IMR-90 (cell line): ENCODE results near the gene PRKN. TPM values are rescaled to one million over a fixed set of nuclear protein-coding genes. Genes with fewer than 3 reads are reported as not detected.

Experiments used
- ATAC-seq: fragments of 200-7000 bp; cut with Tn5 transposase; 2 replicates; pipeline ENCODE4 v1.9.1; 2020; ENCODE audit warnings: low read depth, mild to moderate bottlenecking, moderate library complexity
- BruUV-seq: library from RNA; stranded (reverse); fragments of 400-500 nt; replicated peaks from 2 replicates; lab custom pipeline; 2021; lab: Mats Ljungman, UMichigan
- CTCF ChIA-PET: fragments of 300-600 bp; formaldehyde crosslinking; extraction: SDS; loops from one replicate; lab custom pipeline; 2021; ENCODE audit warnings: antibody characterized with exemption; lab: Yijun Ruan, JAX
- POLR2A ChIA-PET: fragments of 300-600 bp; sonication (Branson Sonifier 250); formaldehyde crosslinking; loops from one replicate; lab custom pipeline; 2022; ENCODE audit warnings: antibody characterized with exemption; ENCODE audit not compliant: unreplicated experiment; lab: Charles Lee
- DNase-seq: peaks from one replicate; pipeline ENCODE4 v3.0.0; 2013
- H2AFZ ChIP-seq: replicated peaks from 2 replicates; pipeline ENCODE3; 2013; ENCODE audit warnings: low read length, mild to moderate bottlenecking; ENCODE audit not compliant: poor library complexity
- H2AK5ac ChIP-seq: 2 replicates; pipeline ENCODE4 v1.6.1; 2013; ENCODE audit warnings: low read depth, low read length, inconsistent platforms
- H2AK9ac ChIP-seq: replicated peaks from 2 replicates; pipeline ENCODE3; 2013; ENCODE audit warnings: mild to moderate bottlenecking, low read depth, low read length, moderate library complexity; ENCODE audit not compliant: poor library complexity
- H2BK120ac ChIP-seq: 2 replicates; pipeline ENCODE4 v1.6.1; 2013; ENCODE audit warnings: low read depth, low read length, inconsistent platforms
- H2BK15ac ChIP-seq: 3 replicates; pipeline ENCODE4 v1.6.1; 2013; ENCODE audit warnings: low read depth, low read length, inconsistent platforms
- H2BK20ac ChIP-seq: 2 replicates; pipeline ENCODE4 v1.6.1; 2013; ENCODE audit warnings: low read depth, mild to moderate bottlenecking, inconsistent platforms, low read length, moderate library complexity
- H2BK5ac ChIP-seq: 2 replicates; pipeline ENCODE4 v1.6.1; 2013; ENCODE audit warnings: mild to moderate bottlenecking, low read depth, low read length, inconsistent platforms; ENCODE audit not compliant: poor library complexity, severe bottlenecking
- H3K14ac ChIP-seq: replicated peaks from 2 replicates; pipeline ENCODE4 v1.6.1; 2013; ENCODE audit warnings: low read depth, low read length, inconsistent platforms
- H3K18ac ChIP-seq: 2 replicates; pipeline ENCODE4 v1.6.1; 2013; ENCODE audit warnings: low read depth, low read length, control low read depth
- H3K23ac ChIP-seq: 2 replicates; pipeline ENCODE4 v1.6.1; 2013; ENCODE audit warnings: low read depth, low read length, inconsistent platforms
- H3K27ac ChIP-seq: 2 replicates; pipeline ENCODE4 v1.5.1; 2013; ENCODE audit warnings: mild to moderate bottlenecking, control low read depth, low read length; ENCODE audit not compliant: insufficient read depth
- H3K27me3 ChIP-seq: 2 replicates; pipeline ENCODE4 v1.6.1; 2013; ENCODE audit warnings: low read length; ENCODE audit not compliant: control insufficient read depth, insufficient read depth
- H3K36me3 ChIP-seq: 2 replicates; pipeline ENCODE4 v1.6.1; 2013; ENCODE audit warnings: low read length, mixed read lengths; ENCODE audit not compliant: control insufficient read depth, insufficient read depth
- H3K4ac ChIP-seq: 2 replicates; pipeline ENCODE4 v1.6.1; 2013; ENCODE audit warnings: low read depth, low read length, inconsistent platforms
- H3K4me1 ChIP-seq: 2 replicates; pipeline ENCODE4 v1.6.1; 2013; ENCODE audit warnings: low read length, mixed read lengths; ENCODE audit not compliant: control insufficient read depth, insufficient read depth
- H3K4me2 ChIP-seq: 2 replicates; pipeline ENCODE4 v1.6.1; 2013; ENCODE audit warnings: low read depth, mild to moderate bottlenecking, control low read depth, low read length, moderate library complexity
- H3K4me3 ChIP-seq: 2 replicates; pipeline ENCODE4 v1.5.1; 2013; ENCODE audit warnings: low read depth, mild to moderate bottlenecking, control low read depth, low read length, moderate library complexity; ENCODE audit not compliant: insufficient read depth
- H3K56ac ChIP-seq: 2 replicates; pipeline ENCODE4 v1.6.1; 2013; ENCODE audit warnings: low read length, inconsistent platforms; ENCODE audit not compliant: insufficient read depth; ENCODE audit errors: extremely low read depth
- H3K79me1 ChIP-seq, 2 experiments: 2 replicates each; pipeline ENCODE4 v1.6.1; 2013; ENCODE audit warnings: low read length in 2 of 2, inconsistent platforms in 1 of 2, low read depth in 1 of 2
- H3K9ac ChIP-seq: 2 replicates; pipeline ENCODE4 v1.6.1; 2013; ENCODE audit warnings: low read depth, low read length, control low read depth
- H3K9me1 ChIP-seq: 2 replicates; pipeline ENCODE4 v1.6.1; 2013; ENCODE audit warnings: low read length, inconsistent platforms; ENCODE audit not compliant: insufficient read depth
- H3K9me3 ChIP-seq: 2 replicates; pipeline ENCODE4 v1.6.1; 2013; ENCODE audit warnings: low read length; ENCODE audit not compliant: control insufficient read depth, insufficient read depth
- H4K20me1 ChIP-seq: 2 replicates; pipeline ENCODE4 v1.6.1; 2013; ENCODE audit warnings: low read length, inconsistent platforms; ENCODE audit not compliant: insufficient read depth
- H4K5ac ChIP-seq: 2 replicates; pipeline ENCODE4 v1.6.1; 2013; ENCODE audit warnings: mild to moderate bottlenecking, low read depth, low read length, control low read depth
- H4K8ac ChIP-seq, 2 experiments: 2 replicates each; pipeline ENCODE4 v1.6.1; 2013; ENCODE audit warnings: low read depth in 2 of 2, low read length in 2 of 2, control low read depth in 1 of 2, inconsistent platforms in 1 of 2
- H4K91ac ChIP-seq: 2 replicates; pipeline ENCODE4 v1.6.1; 2013; ENCODE audit warnings: low read depth, low read length, inconsistent platforms; ENCODE audit not compliant: insufficient read depth
- WGBS, 2 experiments: methylation state at CpG; one replicate each; pipeline versions ENCODE4 v1.1.5 to v1.1.7; 2013; ENCODE audit warnings: missing lambda C conversion rate in 2 of 2; ENCODE audit not compliant: insufficient read length in 1 of 2; ENCODE audit errors: extremely low coverage in 2 of 2; 5-methylcytosine and 5-hydroxymethylcytosine counted together
- dilution Hi-C: fragments of 300-500 bp; cut with HindIII; formaldehyde crosslinking; loops from one replicate; pipeline ENCODE4 v1.14.3; 2018; ENCODE audit warnings: low sequenced_read_pairs; ENCODE audit not compliant: unreplicated experiment
- in situ Hi-C: fragments of 300-500 bp; cut with MboI; formaldehyde crosslinking; loops from 3 replicates; pipeline ENCODE4 v1.14.3; 2019; ENCODE audit warnings: low sequenced_read_pairs, inconsistent platforms, mixed read lengths
- intact Hi-C: fragments of 100-400 bp; cut with micrococcal nuclease; formaldehyde crosslinking; loops from 2 replicates; pipeline ENCODE4 v1.10.0; 2022
- polyA plus RNA-seq, 3 experiments: library from polyadenylated mRNA; depleted of rRNA; stranded (reverse); fragments of >200 nt; gene quantifications; 2 replicates each; pipeline ENCODE4 v1.2.3, GENCODE V29; 2012; ENCODE audit warnings: low replicate concordance in 1 of 3
- total RNA-seq: library from RNA; depleted of rRNA; stranded (reverse); fragments of >200 nt; gene quantifications from 2 replicates; pipeline ENCODE4 v1.2.3, GENCODE V29; 2012
- TF ChIP-seq, protein P1 (sequence below): fragments of 150-350 bp; IDR thresholded peaks from 2 replicates; pipeline ENCODE4 v1.6.1; 2016; ENCODE audit warnings: low read depth, mild to moderate bottlenecking, low read length, moderate library complexity, borderline replicate concordance

The PRKN gene
- total and polyA plus RNA-seq, 2 of the 4 experiments (the other 2 are of a cell fraction): 0.15 to 0.18 TPM

DNA sequence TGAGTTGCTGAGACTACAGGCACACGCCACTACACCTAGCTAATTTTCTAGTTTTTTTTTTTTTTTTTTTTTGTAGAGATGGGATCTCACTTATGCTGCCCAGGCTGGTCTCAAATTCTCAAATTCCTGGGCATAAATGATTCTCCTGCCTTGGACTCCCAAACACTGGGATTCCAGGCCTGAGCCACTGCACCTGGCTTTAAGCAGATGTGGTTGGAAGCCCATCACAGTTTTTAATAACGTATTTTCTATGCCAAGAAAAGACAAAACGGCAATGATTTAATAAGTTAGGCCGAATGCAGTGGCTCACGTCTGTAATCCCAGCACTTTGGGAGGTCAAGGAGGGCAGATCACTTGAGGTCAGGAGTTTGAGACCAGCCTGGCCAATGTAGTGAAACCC is 456.6 kb downstream of the PRKN start:
- no peak overlapping the region for H3K56ac ChIP-seq
- H4K8ac ChIP-seq: no peak overlapping the region
- H3K27me3 ChIP-seq: no peaks in the 10 kb centered on the region
- H3K4ac ChIP-seq: no peak overlapping the region
- no peaks in the 10 kb centered on the region for H4K20me1 ChIP-seq
- H2BK120ac ChIP-seq: no peak overlapping the region
- dilution Hi-C loops: no loop called here
- H3K9ac ChIP-seq: no peak overlapping the region
- no peak overlapping the region for H2BK20ac ChIP-seq
- H2BK5ac ChIP-seq: no peak overlapping the region
- no peaks in the 10 kb centered on the region for H3K4me1 ChIP-seq
- H3K9me1 ChIP-seq: no peaks in the 10 kb centered on the region
- H3K27ac ChIP-seq: no peak overlapping the region
- no peak overlapping the region for H3K18ac ChIP-seq
- intact Hi-C loops: no loop called here
- no peak overlapping the region for H4K5ac ChIP-seq
- DNase-seq (no peak), ATAC-seq (no peak)
- H2AK5ac ChIP-seq: no peak overlapping the region
- H3K36me3 ChIP-seq: no peaks in the 10 kb centered on the region
- H2AFZ ChIP-seq: no peak overlapping the region
- WGBS, 2 experiments: 100% methylated on average over 1 of the region's 5 CpGs; no CpG with 5 or more reads in 1 of the 2 experiments
- H3K14ac ChIP-seq: no peak overlapping the region
- H2AK9ac ChIP-seq: no peak overlapping the region
- ChIA-PET POLR2A (no interaction called here), CTCF (no interaction called here)
- TF ChIP-seq, protein P1, sequence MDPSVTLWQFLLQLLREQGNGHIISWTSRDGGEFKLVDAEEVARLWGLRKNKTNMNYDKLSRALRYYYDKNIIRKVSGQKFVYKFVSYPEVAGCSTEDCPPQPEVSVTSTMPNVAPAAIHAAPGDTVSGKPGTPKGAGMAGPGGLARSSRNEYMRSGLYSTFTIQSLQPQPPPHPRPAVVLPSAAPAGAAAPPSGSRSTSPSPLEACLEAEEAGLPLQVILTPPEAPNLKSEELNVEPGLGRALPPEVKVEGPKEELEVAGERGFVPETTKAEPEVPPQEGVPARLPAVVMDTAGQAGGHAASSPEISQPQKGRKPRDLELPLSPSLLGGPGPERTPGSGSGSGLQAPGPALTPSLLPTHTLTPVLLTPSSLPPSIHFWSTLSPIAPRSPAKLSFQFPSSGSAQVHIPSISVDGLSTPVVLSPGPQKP: no peak
- peaks cover 12% of the 10 kb centered on the region; the same call in 1 of the 2 replicates for H3K9me3 ChIP-seq
- H4K91ac ChIP-seq: no peak overlapping the region
- no peak overlapping the region for H2BK15ac ChIP-seq
- no peak overlapping the region for H3K4me2 ChIP-seq
- no peak overlapping the region for H3K4me3 ChIP-seq
- no TSS peak for BruUV-seq
- in situ Hi-C loops: no loop called here
- H3K79me1 ChIP-seq: no peaks in the 10 kb centered on the region
- no peak overlapping the region for H3K23ac ChIP-seq
